Measurements from ENCODE around the gene INSM1. TPM values are rescaled to one million over a fixed set of nuclear protein-coding genes. Genes with fewer than 3 reads are reported as not detected.

INSM1 gene
- polyA plus RNA-seq, 1 of the 3 experiments (the other 2 are of a cell fraction), result not detected

- TF ChIP-seq CTCF (IDR thresholded peaks at IDR 0.05), result no peak
Measured at GRCh38 chr20:20358801-20359200, 9.1 kb upstream of the INSM1 start (continued).

GRCh38 chr20:20359628-20360027 is 8.3 kb upstream of the INSM1 start:
- no peak overlapping the region for H2AFZ ChIP-seq (ENCODE audit: low read depth)
- H3K4me2 ChIP-seq, result no peak overlapping the region
- DNase-seq, result no peak
- no peaks in the 10 kb centered on the region for H3K36me3 ChIP-seq (replicated peaks in 1 of 2; ENCODE audit: control insufficient read depth in 1 of 2, insufficient read depth in 2 of 2, low read length in 1 of 2)
- H3F3A ChIP-seq (replicated peaks; ENCODE audit: insufficient read depth), result no peaks in the 10 kb centered on the region
- H3K4me3 ChIP-seq (ENCODE audit: low read depth in 2 of 2, low read length in 1 of 2), result no peak overlapping the region
- H3K27me3 ChIP-seq (ENCODE audit: insufficient read depth), result peaks cover 35% of the 10 kb centered on the region
- 30% methylated on average over 6 of the region's 6 CpGs for WGBS (ENCODE audit: low lambda C conversion rate)
- no peaks in the 10 kb centered on the region for H3K4me1 ChIP-seq (ENCODE audit: control insufficient read depth in 1 of 2, insufficient read depth in 2 of 2, low read depth in 1 of 2, low read length in 1 of 2)
- no peaks in the 10 kb centered on the region for H3K9me3 ChIP-seq
- ChIA-PET CTCF (interaction anchor here (0.8 to 5.5 kb wide), 12 partner anchors 8 to 235 kb away, joined by 3 to 36 read pairs (median 5); partner anchors contain the start of gene INSM1), POLR2A (no interaction called here)
- H3K27ac ChIP-seq (ENCODE audit: low read depth in 2 of 2, low read length in 1 of 2), result no peak overlapping the region
- no peaks in the 10 kb centered on the region for H3K79me2 ChIP-seq (ENCODE audit: insufficient read depth)
- TF ChIP-seq MEF2A (IDR thresholded peaks at IDR 0.05; ENCODE audit: borderline replicate concordance, low read depth) (no peak), NFIC (IDR thresholded peaks at IDR 0.05; ENCODE audit: borderline replicate concordance) (no peak), TCF12 (IDR thresholded peaks at IDR 0.05) (no peak), SMC3 (IDR thresholded peaks at IDR 0.05; ENCODE audit: low read depth, low read length) (no peak), EZH2phosphoT487 (IDR thresholded peaks at IDR 0.05; ENCODE audit: borderline replicate concordance, low read depth) (no peak), FOSL2 (IDR thresholded peaks at IDR 0.05; ENCODE audit: borderline replicate concordance, low read depth) (no peak), USF2 (IDR thresholded peaks at IDR 0.05; ENCODE audit: borderline replicate concordance, low read depth, low read length) (no peak), MXI1 (IDR thresholded peaks at IDR 0.05; ENCODE audit: low read depth, low read length) (no peak), PBX3 (IDR thresholded peaks at IDR 0.05) (no peak), FOXJ3 (CRISPR knock-in tag; IDR thresholded peaks at IDR 0.05) (no peak), SIN3A (IDR thresholded peaks at IDR 0.05; ENCODE audit: borderline replicate concordance, low read depth, low read length) (no peak), CHD2 (IDR thresholded peaks at IDR 0.05; ENCODE audit: low read length, partially characterized antibody) (no peak), EP300 (IDR thresholded peaks at IDR 0.05; ENCODE audit: borderline replicate concordance in 1 of 2, low read depth in 1 of 2, low read length in 1 of 2) (no peak), GATA2 (CRISPR knock-in tag; IDR thresholded peaks at IDR 0.05) (no peak), TAF1 (IDR thresholded peaks at IDR 0.05; ENCODE audit: borderline replicate concordance, low read depth, low read length) (no peak), FOXM1 (IDR thresholded peaks at IDR 0.05; ENCODE audit: low read depth) (no peak), GABPA (IDR thresholded peaks at IDR 0.05; ENCODE audit: low read depth) (no peak), POLR2AphosphoS5 (IDR thresholded peaks at IDR 0.05; ENCODE audit: low read depth, low read length) (no peak), ELF1 (IDR thresholded peaks at IDR 0.05) (no peak)
- H4K20me1 ChIP-seq (ENCODE audit: insufficient read depth), result no peaks in the 10 kb centered on the region
- no peak overlapping the region for H3K9ac ChIP-seq
- no peaks in the 10 kb centered on the region for H3K9me2 ChIP-seq

All from SK-N-SH (cell line).